ENCODE data around the gene ANP32B.

ANP32B gene

DNA sequence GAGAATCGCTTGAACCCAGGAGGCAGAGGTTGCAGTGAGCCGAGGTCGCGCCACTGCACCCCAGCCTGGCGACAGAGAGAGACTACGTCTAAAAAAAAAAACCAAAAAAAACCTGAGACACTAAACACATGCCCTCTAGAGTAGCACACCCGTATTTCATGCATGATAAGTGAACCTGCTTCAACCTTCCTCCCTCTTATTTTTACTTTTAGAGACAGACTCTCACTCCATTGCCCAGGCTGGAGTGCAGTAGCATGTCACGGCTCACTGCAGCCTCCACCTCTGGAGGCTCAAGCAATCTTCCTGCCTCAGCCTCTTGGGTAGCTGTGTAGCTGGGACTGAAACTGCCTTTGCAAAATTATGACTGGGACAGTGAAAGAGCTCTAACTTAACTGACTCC, 55.8 kb downstream of the ANP32B start:
- H3K27ac ChIP-seq (ENCODE audit: low read length) = no peak overlapping the region
- no peak overlapping the region for H3K4me3 ChIP-seq (ENCODE audit: low read length)
- H3K4me1 ChIP-seq (ENCODE audit: insufficient read depth, low read length) = no peaks in the 10 kb centered on the region
- no peak overlapping the region for H3K9ac ChIP-seq (ENCODE audit: low read depth, low read length)
- peaks cover 20% of the 10 kb centered on the region; the same call in 1 of the 2 replicates for H3K27me3 ChIP-seq (ENCODE audit: insufficient read depth, low read length)
- H3K36me3 ChIP-seq (ENCODE audit: insufficient read depth, low read depth, low read length) = no peaks in the 10 kb centered on the region
- no peaks in the 10 kb centered on the region for H3K9me3 ChIP-seq (ENCODE audit: insufficient read depth, low read depth, low read length)

DNA sequence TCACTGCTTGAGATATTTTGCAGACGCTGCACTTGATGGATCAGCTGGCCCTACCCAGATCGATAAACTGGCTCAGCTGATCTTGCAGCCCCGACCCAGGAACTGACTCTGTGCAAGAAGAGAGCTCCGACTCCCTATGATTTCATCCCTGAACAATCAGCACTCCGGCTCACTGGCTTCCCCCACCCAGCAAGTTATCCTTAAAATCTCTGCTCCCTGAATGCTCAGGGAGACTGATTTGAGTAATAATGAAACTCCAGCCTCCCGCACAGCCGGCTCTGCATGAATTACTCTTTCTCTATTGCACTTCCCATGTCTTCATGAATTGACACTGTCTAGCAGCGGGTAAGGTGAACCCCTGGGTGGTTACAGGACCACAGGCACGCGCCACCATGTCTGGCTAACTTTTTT, 56.5 kb downstream of the ANP32B start:
- H3K4me3 ChIP-seq (ENCODE audit: low read length) = no peak overlapping the region
- no peaks in the 10 kb centered on the region for H3K36me3 ChIP-seq (ENCODE audit: insufficient read depth, low read depth, low read length)
- no peak overlapping the region for H3K27ac ChIP-seq (ENCODE audit: low read length)
- H3K9ac ChIP-seq (ENCODE audit: low read depth, low read length) = no peak overlapping the region
- no peaks in the 10 kb centered on the region for H3K4me1 ChIP-seq (ENCODE audit: insufficient read depth, low read length)
- no peaks in the 10 kb centered on the region for H3K9me3 ChIP-seq (ENCODE audit: insufficient read depth, low read depth, low read length)
- peaks cover 16% of the 10 kb centered on the region; the same call in 1 of the 2 replicates for H3K27me3 ChIP-seq (ENCODE audit: insufficient read depth, low read length)

DNA sequence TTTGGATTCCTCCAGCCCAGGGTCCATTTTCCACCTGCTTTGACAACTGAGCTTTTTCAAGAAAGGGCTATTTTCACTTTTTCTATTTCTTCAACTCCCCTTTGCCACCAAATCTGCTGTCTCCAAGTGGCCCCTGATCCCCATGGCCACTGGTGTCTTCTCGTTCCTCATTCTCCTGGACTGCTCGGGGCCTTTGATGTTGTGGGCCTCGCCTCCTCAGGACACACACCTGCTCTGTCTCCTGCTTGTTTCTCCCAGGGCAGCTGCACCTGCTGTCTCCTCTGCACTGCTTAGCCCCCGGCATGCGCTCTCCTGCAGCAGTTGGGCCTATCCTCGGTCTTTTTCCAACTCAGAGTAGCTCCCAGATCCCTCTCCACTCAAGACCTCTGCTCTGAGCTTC, 57.1 kb downstream of the ANP32B start:
- no peaks in the 10 kb centered on the region for H3K36me3 ChIP-seq (ENCODE audit: insufficient read depth, low read depth, low read length)
- no peaks in the 10 kb centered on the region for H3K9me3 ChIP-seq (ENCODE audit: insufficient read depth, low read depth, low read length)
- no peak overlapping the region for H3K27ac ChIP-seq (ENCODE audit: low read length)
- H3K4me3 ChIP-seq (ENCODE audit: low read length) = no peak overlapping the region
- H3K4me1 ChIP-seq (ENCODE audit: insufficient read depth, low read length) = no peaks in the 10 kb centered on the region
- H3K9ac ChIP-seq (ENCODE audit: low read depth, low read length) = no peak overlapping the region
- peaks cover 12% of the 10 kb centered on the region; the same call in 1 of the 2 replicates for H3K27me3 ChIP-seq (ENCODE audit: insufficient read depth, low read length)

DNA sequence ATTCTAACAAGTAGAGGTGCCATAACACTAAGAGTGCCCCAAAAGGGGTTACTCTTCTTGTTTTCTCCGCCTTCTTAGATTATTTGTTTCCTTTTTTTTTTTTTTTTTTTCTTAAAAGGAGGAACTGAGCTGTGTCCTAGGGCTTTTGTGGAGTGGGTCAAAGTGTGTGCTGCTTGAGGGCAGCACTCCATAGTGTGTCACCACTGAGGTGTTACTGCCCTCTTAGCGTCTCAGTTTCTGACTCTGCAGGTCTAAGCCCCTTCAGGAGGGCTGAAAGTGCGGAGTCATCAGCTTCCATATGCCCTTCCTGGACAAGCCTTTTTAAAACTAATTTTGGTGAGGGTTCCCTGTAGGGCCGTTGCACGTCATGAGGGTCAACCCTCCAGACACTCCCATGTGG, 60.8 kb downstream of the ANP32B start:
- Histone ChIP-seq H3K27ac (ENCODE audit: low read length) (no peak overlapping the region), H3K36me3 (ENCODE audit: insufficient read depth, low read depth, low read length) (no peaks in the 10 kb centered on the region), H3K9ac (ENCODE audit: low read depth, low read length) (no peak overlapping the region), H3K27me3 (ENCODE audit: insufficient read depth, low read length) (peaks cover 7% of the 10 kb centered on the region; the same call in 1 of the 2 replicates), H3K9me3 (ENCODE audit: insufficient read depth, low read depth, low read length) (no peaks in the 10 kb centered on the region), H3K4me1 (ENCODE audit: insufficient read depth, low read length) (no peaks in the 10 kb centered on the region), H3K4me3 (ENCODE audit: low read length) (no peak overlapping the region)

DNA sequence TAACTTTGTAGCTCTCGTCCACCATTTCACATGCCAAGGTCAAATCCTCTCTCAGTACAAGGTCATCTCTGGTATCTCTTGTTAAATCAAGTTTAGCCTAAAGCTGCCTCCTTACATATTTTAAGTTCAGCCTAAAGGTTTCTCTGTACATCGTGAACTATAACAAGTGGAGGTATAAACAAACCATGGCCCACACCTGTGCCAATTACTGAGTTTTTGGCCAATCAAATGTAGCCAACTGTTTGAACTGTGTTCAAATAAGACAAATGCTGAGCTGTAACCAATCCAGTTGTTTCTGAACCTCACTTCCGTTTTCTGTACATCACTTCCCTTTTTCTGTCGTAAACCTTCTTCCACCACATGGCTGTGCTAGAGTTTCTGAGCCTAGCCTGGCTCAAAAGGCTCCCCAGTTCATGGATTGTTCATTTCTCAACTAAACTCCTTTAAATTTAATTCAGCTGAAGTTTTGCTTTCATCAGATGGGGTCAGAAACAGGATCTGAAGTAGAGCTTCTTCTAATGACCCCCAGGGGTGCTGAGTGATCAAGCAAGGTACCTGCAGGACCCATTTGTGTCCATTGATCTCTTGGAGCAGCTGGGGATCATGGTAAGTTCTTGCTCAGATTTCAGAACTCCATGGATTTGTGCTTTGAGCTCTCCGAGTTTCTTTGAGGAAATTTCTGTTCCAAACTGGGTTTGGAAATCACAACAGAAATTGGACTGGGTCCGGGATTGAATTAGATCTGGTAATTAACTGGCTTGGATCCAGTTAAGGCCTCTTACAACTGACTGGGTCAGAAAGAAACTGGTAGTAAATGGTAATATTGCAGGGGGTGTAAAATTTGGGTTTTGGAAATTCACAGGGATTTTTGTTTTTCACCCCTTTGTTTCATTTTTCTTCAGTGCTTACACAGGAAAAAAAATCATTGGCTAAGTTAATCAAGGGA, 62.4 kb downstream of the ANP32B start:
- Histone ChIP-seq H3K9ac (ENCODE audit: low read depth, low read length) (no peak overlapping the region), H3K4me3 (ENCODE audit: low read length) (no peak overlapping the region), H3K36me3 (ENCODE audit: insufficient read depth, low read depth, low read length) (no peaks in the 10 kb centered on the region), H3K4me1 (ENCODE audit: insufficient read depth, low read length) (no peaks in the 10 kb centered on the region), H3K27ac (ENCODE audit: low read length) (no peak overlapping the region), H3K27me3 (ENCODE audit: insufficient read depth, low read length) (no peaks in the 10 kb centered on the region), H3K9me3 (ENCODE audit: insufficient read depth, low read depth, low read length) (no peaks in the 10 kb centered on the region)

DNA sequence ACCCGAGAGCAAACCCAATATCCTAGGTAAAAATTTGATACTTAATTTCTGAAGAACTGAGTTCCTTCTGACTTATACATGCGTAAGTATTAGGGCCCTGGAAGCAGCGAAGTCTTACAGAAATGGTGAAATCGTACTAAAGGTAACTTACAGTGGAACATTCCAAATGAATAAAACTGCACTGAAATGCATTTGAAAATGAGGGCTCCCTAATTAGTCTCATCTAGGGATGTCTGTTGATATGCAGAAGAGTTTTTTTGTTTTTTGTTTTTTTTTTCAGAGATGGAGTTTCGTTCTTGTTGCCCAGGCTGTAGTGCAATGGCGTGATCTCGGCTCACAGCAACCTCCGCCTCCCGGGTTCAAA, 63.0 kb downstream of the ANP32B start:
- Histone ChIP-seq H3K27ac (ENCODE audit: low read length) (no peak overlapping the region), H3K36me3 (ENCODE audit: insufficient read depth, low read depth, low read length) (no peaks in the 10 kb centered on the region), H3K9me3 (ENCODE audit: insufficient read depth, low read depth, low read length) (no peaks in the 10 kb centered on the region), H3K27me3 (ENCODE audit: insufficient read depth, low read length) (no peaks in the 10 kb centered on the region), H3K4me3 (ENCODE audit: low read length) (no peak overlapping the region), H3K4me1 (ENCODE audit: insufficient read depth, low read length) (no peaks in the 10 kb centered on the region), H3K9ac (ENCODE audit: low read depth, low read length) (no peak overlapping the region)

DNA sequence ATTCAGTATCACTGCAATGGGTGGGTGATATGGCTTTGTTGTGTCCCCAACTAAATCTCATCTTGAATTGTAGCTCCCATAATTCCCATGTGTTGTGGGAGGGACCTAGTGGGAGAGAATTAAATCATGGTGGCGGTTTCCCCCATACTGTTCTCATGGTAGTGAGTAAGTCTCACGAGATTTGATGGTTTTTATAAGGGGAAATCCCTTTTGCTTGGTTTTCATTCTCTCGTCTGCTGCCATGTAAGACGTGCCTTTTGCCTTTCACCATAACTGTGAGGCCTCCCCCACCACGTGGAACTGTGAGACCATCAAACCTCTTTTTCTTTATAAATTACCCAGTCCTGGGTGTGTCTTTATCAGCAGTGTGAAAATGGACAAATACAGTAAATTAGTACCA, 63.9 kb downstream of the ANP32B start:
- no peaks in the 10 kb centered on the region for H3K27me3 ChIP-seq (ENCODE audit: insufficient read depth, low read length)
- no peaks in the 10 kb centered on the region for H3K9me3 ChIP-seq (ENCODE audit: insufficient read depth, low read depth, low read length)
- no peak overlapping the region for H3K27ac ChIP-seq (ENCODE audit: low read length)
- H3K4me1 ChIP-seq (ENCODE audit: insufficient read depth, low read length) = no peaks in the 10 kb centered on the region
- H3K36me3 ChIP-seq (ENCODE audit: insufficient read depth, low read depth, low read length) = no peaks in the 10 kb centered on the region
- no peak overlapping the region for H3K9ac ChIP-seq (ENCODE audit: low read depth, low read length)
- H3K4me3 ChIP-seq (ENCODE audit: low read length) = no peak overlapping the region

DNA sequence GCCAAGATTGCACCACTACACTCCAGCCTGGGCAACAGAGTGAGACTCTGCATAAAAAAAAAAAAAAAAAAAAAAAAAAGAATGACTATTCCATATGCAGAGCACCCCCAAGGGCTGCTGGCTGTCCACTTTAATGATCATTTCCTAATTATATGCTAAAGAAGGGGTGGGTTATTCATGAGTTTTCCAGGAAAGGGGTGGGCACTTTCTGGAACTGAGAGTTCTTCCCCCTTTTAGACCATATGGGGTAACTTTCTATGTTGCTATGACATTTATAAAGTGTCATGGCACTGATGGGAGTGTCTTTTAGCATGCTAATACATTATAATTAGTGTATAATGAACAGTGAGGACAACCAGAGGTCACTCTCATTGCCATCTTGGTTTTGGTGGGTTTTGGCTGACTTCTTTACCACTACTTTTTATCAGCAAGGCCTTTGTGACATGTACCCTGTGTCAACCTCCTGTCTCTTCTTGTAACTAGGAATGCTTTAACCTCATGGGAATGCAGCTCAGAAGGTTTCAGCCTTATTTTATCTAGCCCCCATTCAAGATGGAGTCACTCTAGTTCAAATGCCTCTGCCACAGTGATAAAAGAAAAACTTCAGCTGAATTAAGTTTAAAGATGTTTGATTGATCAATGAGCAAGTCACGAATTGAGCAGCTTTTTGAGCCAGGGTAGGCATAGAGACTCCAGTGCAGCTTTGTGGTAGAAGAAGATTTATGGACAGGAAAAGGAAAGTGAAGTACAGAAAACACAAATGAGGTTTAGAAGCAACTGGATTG, 66.3 kb downstream of the ANP32B start:
- Histone ChIP-seq H3K27ac (ENCODE audit: low read length) (no peak overlapping the region), H3K27me3 (ENCODE audit: insufficient read depth, low read length) (no peaks in the 10 kb centered on the region), H3K9ac (ENCODE audit: low read depth, low read length) (no peak overlapping the region), H3K9me3 (ENCODE audit: insufficient read depth, low read depth, low read length) (no peaks in the 10 kb centered on the region), H3K4me1 (ENCODE audit: insufficient read depth, low read length) (no peaks in the 10 kb centered on the region), H3K4me3 (ENCODE audit: low read length) (no peak overlapping the region), H3K36me3 (ENCODE audit: insufficient read depth, low read depth, low read length) (no peaks in the 10 kb centered on the region)

DNA sequence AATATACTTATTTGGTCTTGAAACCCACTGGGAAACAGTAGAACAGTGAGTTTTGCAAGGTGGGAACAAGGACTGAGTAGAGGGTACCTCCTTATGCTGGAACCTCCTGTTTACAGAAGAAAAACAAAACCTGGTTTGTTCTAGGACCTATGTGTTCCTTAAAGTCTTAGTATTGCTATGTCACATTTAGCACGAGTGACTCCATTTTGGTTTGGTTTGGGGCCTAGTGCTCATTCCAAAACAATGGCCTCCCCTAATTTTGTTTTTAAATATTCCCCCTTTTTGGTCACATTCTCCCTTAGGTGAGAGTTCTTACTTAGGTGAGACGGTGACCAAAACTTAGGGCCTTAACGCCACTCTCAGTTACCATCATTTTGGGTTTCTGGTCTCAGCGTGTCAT, 67.2 kb downstream of the ANP32B start:
- H3K27me3 ChIP-seq (ENCODE audit: insufficient read depth, low read length) = no peaks in the 10 kb centered on the region
- no peak overlapping the region for H3K27ac ChIP-seq (ENCODE audit: low read length)

DNA sequence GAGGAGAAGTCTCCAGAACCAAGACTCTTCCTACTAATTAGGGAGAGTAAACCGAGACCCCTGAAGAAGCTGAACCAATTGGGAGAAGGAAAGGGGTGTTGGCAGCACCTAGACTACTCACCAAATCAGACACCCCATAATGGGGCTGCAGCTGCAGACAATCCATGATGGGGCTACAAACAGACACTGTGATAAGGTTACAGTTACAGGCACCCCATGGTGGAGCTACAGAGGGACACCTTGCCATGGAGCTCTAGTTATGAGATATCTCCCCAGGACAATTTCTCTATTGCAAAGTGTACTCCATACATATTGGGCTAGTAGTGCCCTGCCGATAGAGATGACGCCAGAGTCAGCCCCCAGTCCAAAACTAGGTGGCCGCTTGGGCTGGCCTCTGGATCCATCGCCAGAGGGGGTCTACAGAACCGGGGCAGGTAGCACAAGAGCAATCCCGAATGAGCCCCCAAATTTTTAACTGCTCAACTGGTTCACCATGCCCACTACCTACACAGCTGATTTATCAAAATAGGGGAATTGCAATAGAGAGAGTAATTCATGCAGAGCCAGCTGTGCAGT, 71.3 kb downstream of the ANP32B start:
- no peak overlapping the region for H3K9ac ChIP-seq (ENCODE audit: low read depth, low read length)
- no peaks in the 10 kb centered on the region for H3K4me1 ChIP-seq (ENCODE audit: insufficient read depth, low read length)
- H3K36me3 ChIP-seq (ENCODE audit: insufficient read depth, low read depth, low read length) = no peaks in the 10 kb centered on the region
- peaks cover 4% of the 10 kb centered on the region; the same call in 1 of the 2 replicates for H3K27me3 ChIP-seq (ENCODE audit: insufficient read depth, low read length)
- no peaks in the 10 kb centered on the region for H3K9me3 ChIP-seq (ENCODE audit: insufficient read depth, low read depth, low read length)
- no peak overlapping the region for H3K27ac ChIP-seq (ENCODE audit: low read length)
- H3K4me3 ChIP-seq (ENCODE audit: low read length) = no peak overlapping the region

More for the DNA sequence above, 67.2 kb downstream of the ANP32B start:
- Histone ChIP-seq H3K4me1 (ENCODE audit: insufficient read depth, low read length) (no peaks in the 10 kb centered on the region), H3K4me3 (ENCODE audit: low read length) (no peak overlapping the region), H3K36me3 (ENCODE audit: insufficient read depth, low read depth, low read length) (no peaks in the 10 kb centered on the region), H3K9me3 (ENCODE audit: insufficient read depth, low read depth, low read length) (no peaks in the 10 kb centered on the region), H3K9ac (ENCODE audit: low read depth, low read length) (no peak overlapping the region)

DNA sequence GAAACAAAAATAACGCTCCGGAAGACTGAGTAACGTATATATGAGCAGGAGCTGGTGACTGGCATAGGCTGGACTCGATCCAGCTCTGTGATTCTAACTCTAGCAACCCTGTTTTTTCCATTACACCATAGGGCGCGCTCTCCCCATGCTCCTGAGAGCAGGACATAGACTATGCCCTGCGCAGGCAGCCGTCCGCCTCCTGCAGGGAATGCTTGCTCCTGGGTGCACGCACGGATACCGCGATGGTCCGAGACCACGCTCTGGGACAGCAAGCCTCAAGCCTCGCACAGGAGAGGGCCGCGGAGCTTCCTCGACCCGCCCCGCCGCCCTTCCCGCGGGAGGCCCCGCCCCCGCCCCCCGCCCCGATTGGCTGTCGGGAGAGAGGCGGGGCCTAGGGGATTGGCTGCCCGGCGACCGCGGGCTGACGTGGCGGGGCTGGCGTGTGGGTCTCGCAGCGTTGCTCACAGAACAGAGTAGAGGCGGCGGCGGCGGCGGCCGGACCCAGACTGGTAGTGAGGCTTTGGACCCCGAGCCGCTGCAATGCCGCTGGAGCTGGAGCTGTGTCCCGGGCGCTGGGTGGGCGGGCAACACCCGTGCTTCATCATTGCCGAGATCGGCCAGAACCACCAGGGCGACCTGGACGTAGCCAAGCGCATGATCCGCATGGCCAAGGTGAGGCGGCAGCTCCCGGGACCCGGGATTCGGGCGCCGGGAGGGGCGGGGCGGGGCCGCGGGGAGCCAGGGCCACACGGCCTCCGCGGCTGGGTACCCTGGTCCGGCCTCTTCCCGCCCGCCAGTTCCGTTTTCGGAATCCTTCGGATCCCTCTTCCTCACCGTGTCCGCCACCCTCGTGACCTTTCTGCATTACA, 73.4 kb downstream of the ANP32B start, which contains the start of gene NANS:
NANS (plus strand) TSS at position 464 of the 869 bp plus-strand sequence; CDS start at position 541, 77 bp downstream.
- no peaks in the 10 kb centered on the region for H3K4me1 ChIP-seq (ENCODE audit: insufficient read depth, low read length)

More for the DNA sequence above, 73.4 kb downstream of the ANP32B start, which contains the start of gene NANS:
- H3K27ac ChIP-seq (ENCODE audit: low read length) = no peak within 1 kb of the TSS
- H3K9me3 ChIP-seq (ENCODE audit: insufficient read depth, low read depth, low read length) = no peaks in the 10 kb centered on the region
- H3K9ac ChIP-seq (ENCODE audit: low read depth, low read length) = peak within 1 kb of the TSS; percentile 59; the same call in 1 of the 2 replicates
- H3K27me3 ChIP-seq (ENCODE audit: insufficient read depth, low read length) = peaks cover 4% of the 10 kb centered on the region; the same call in 1 of the 2 replicates
- H3K4me3 ChIP-seq (ENCODE audit: low read length) = peak within 1 kb of the TSS; percentile 86
- peaks cover 8% of the 10 kb centered on the region; the same call in 1 of the 2 replicates for H3K36me3 ChIP-seq (ENCODE audit: insufficient read depth, low read depth, low read length)

Data from iPS-20b (cell line).